GM11168 (cell line): Measurements from ENCODE around the gene CSTPP1.

ENCODE experiments used
- in situ Hi-C: fragments of 300-500 bp; cut with MboI; formaldehyde crosslinking; loops from one replicate; pipeline ENCODE4 v1.12.0; 2022; ENCODE audit warnings: low sequenced_read_pairs; ENCODE audit not compliant: unreplicated experiment

CSTPP1 gene

DNA sequence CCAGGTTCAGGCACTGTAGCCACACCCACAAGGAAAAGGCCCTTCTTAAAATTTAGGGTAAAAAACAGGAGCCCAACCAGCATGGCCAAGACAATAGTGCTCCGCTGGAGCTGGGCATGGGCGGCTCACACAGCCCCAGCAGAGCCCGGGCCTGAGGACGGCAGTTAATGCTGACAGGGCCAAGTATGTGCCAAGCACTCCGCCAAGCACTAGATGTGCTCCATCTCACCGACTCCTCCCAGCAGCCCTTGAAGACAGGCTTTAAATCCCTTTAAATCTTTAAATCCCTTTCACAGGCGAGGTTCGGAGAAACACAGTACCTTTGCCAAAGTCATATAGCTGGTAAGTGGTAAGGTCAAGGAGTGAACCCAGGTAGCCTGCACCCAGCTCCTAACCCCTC, 235.3 kb downstream of the CSTPP1 start:
- in situ Hi-C loops = no loop called here

- in situ Hi-C loops = no loop called here
Measured at GRCh38 chr11:47172740-47173336, 236.3 kb downstream of the CSTPP1 start.

- in situ Hi-C loops = loop anchor here (5.0 kb wide), 1 partner anchor 86 kb away; no protein-coding TSS in a partner anchor
Measured at GRCh38 chr11:47175746-47176327, 239.3 kb downstream of the CSTPP1 start.

GRCh38 chr11:47176328-47177228, 240.0 kb downstream of the CSTPP1 start, which contains the start of gene ARFGAP2:
Gene ARFGAP2 (minus strand): TSS chr11:47176879. CDS start chr11:47176853, 26 bp downstream.
- in situ Hi-C loops = loop anchor here (5.0 kb wide), 1 partner anchor 86 kb away; no protein-coding TSS in a partner anchor

- in situ Hi-C loops = loop anchor here (5.0 kb wide), 1 partner anchor 85 kb away; no protein-coding TSS in a partner anchor
Measured at GRCh38 chr11:47177229-47177845, 240.8 kb downstream of the CSTPP1 start.

- in situ Hi-C loops = loop anchor here (5.0 kb wide), 1 partner anchor 84 kb away; no protein-coding TSS in a partner anchor
Measured at GRCh38 chr11:47177846-47178245, 241.3 kb downstream of the CSTPP1 start.

- in situ Hi-C loops = loop anchor here (5.0 kb wide), 1 partner anchor 84 kb away; no protein-coding TSS in a partner anchor
Measured at GRCh38 chr11:47178316-47178715, 241.8 kb downstream of the CSTPP1 start.

DNA sequence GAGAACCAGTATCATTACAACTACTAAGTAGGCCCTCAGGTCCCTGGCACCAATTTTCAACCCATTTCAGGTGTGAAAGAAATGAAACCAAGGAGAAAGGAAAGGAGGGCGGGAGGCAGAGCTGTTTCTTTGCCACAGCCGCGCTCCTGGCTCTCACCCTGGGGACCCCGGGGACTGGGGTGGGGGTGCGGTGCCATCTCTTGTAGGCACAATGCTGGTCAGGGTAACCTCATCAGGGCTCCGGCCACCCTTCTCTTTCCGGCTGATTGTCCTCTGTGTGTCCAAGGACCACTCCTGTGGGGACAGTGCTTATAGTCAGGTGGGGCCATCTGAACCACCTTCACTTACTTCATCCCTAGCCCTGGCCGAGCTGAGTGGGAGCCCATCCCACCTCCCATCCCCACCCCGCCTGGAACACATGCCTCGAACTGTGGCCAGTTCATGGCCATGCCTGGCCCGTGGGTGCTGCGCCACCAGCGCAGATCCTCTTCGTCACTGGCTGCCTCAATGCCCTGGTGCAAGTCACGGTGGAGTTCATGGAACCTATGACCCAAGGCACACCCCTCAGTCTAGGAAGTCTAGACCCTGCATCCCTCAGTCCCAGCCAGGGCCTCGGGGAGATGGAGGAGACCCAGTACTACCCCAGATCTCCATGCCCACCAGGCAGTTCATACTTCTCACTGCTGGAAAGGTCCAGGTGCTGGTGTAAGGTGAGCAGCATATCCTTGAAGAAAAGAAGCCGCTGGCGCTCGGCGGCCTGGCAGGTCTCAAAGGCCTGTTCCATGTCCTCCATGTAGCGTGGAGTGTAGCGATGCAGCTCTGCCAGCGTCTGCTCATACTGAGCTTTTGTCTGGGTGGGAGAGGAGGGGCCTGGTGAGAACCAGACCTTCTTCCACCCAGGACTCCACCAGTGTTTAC, 242.4 kb downstream of the CSTPP1 start:
- in situ Hi-C loops = loop anchor here (5.0 kb wide), 1 partner anchor 83 kb away; no protein-coding TSS in a partner anchor

GRCh38 chr11:47179655-47179991, 243.1 kb downstream of the CSTPP1 start:
- in situ Hi-C loops = loop anchor here (5.0 kb wide), 1 partner anchor 83 kb away; no protein-coding TSS in a partner anchor

DNA sequence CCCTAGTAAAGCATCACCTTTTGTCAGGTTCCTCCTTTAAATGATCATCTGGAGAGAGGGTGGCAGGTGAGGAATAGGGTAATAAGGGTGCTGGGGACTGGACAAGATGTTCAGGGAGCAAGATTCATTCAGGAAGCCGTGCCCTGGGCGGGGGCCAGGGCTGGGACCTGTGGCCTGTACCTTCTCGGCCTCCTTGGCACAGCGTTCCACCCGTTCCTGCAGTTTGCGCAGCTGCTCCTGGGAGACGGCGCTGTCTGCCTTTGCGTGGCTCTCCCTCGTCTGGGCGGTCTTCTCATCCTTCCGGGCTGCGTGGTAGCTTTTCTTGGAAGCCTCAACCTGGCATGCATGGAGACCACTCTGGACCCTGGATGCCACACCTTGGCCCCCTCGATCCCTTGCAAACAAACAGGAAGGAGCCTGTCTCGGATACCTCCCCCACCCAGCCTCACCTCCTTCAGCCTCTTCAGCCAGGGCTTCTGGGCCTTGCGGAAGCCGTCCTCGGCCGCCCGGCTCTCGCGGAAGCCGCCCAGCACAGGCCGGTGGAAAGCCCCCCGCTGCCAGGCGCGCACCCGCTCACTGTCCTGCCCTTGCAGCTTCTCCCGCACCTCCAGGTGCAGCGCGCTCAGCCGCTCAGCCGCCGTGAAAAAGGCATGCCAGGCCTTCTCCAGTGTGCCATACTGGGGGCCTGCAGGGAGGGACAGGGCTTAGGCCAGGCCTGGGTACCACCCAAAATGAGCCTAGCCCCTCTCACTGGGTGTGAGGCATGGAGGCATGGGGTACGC, 243.6 kb downstream of the CSTPP1 start:
- in situ Hi-C loops = no loop called here

DNA sequence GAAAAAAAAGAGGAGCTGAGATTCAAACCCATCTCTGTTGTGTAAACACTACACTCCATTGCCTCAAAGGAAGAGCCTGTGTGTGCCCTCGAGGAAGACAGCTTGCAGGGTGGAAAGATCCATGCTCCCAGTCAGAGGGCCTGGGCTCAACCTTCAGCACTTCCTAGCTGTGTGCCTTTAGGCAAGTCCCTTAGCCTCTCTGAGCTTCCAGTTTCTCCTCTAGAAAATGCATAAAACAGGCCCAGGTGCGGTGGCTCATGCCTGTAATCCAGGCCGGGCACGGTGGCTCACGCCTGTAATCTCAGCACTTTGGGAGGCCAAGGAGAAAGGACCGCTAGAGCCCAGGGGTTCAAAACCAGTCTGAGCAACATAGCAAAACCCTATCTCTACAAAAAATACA, 244.7 kb downstream of the CSTPP1 start:
- in situ Hi-C loops = no loop called here

DNA sequence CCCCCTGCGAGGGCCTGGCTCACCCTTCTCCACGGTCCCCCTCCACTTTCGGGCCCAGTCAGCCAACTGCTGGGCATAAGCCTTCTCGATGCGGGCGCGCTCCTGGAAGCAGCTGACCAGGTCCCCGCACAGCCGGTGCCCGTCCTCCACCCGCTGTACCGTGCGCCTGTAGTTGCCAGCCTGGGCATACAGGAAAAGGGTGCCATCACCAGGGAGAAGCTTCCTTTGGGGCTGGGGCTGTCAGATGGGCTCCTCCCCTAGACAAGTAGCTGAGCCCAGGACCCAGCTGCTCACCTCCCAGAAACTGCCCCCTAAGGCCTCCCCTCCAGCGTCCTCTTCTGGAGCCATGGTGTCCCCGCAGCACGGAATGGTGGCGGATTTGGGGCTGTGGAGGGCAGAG, 245.8 kb downstream of the CSTPP1 start:
- in situ Hi-C loops = no loop called here

- in situ Hi-C loops = no loop called here
Measured at GRCh38 chr11:47183031-47183856, 246.7 kb downstream of the CSTPP1 start.

- in situ Hi-C loops = no loop called here
Measured at GRCh38 chr11:47183969-47184368, 247.4 kb downstream of the CSTPP1 start.

- in situ Hi-C loops = no loop called here
Measured at GRCh38 chr11:47184711-47185304, 248.2 kb downstream of the CSTPP1 start.

- in situ Hi-C loops = no loop called here
Measured at GRCh38 chr11:47185305-47186075, 248.9 kb downstream of the CSTPP1 start.
